ENCODE data around the gene MACROD2.

- TF ChIP-seq POLR2A (IDR thresholded peaks at IDR 0.05) (no peak), EP300 (IDR thresholded peaks at IDR 0.05) (no peak)
- TF ChIP-seq, protein P1, sequence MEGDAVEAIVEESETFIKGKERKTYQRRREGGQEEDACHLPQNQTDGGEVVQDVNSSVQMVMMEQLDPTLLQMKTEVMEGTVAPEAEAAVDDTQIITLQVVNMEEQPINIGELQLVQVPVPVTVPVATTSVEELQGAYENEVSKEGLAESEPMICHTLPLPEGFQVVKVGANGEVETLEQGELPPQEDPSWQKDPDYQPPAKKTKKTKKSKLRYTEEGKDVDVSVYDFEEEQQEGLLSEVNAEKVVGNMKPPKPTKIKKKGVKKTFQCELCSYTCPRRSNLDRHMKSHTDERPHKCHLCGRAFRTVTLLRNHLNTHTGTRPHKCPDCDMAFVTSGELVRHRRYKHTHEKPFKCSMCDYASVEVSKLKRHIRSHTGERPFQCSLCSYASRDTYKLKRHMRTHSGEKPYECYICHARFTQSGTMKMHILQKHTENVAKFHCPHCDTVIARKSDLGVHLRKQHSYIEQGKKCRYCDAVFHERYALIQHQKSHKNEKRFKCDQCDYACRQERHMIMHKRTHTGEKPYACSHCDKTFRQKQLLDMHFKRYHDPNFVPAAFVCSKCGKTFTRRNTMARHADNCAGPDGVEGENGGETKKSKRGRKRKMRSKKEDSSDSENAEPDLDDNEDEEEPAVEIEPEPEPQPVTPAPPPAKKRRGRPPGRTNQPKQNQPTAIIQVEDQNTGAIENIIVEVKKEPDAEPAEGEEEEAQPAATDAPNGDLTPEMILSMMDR (IDR thresholded peaks at IDR 0.05): no peak
Measured at GRCh38 chr20:14507711-14508110, 512.4 kb downstream of the MACROD2 start.

Data from tibial nerve (tissue), 4 donors.